K562 (cell line): ENCODE measurements around the gene KCNT1. TPM values are rescaled to one million over a fixed set of nuclear protein-coding genes. Genes with fewer than 3 reads are reported as not detected.

Source experiments
- ATAC-seq: fragments of 200-7000 bp; cut with Tn5 transposase; 3 replicates; pipeline ENCODE4 v1.9.1; 2020; ENCODE audit warnings: moderate library complexity
- BruUV-seq: library from RNA; stranded (reverse); fragments of 400-500 nt; replicated peaks from 2 replicates; lab custom pipeline; 2021; lab: Mats Ljungman, UMichigan
- CTCF ChIA-PET: fragments of 300-600 bp; formaldehyde crosslinking; extraction: SDS; loops from one replicate; lab custom pipeline; 2021; ENCODE audit warnings: low intra/inter-chr PET ratio; lab: Yijun Ruan, JAX
- POLR2A ChIA-PET: fragments of 300-600, 350-650 bp; sonication (Branson Sonifier 250); formaldehyde crosslinking; extraction: SDS; loops from one replicate; lab custom pipeline; 2021; ENCODE audit warnings: antibody characterized with exemption, inconsistent platforms; lab: Yijun Ruan, JAX
- DNase-seq, 4 experiments: peaks; one replicate each; pipeline versions ENCODE4 v3.0.0 to v3.0.0-alpha.2; 2011 to 2018; ENCODE audit warnings: low spot score in 3 of 4, mixed read lengths in 3 of 4; ENCODE audit errors: extremely low read depth in 1 of 4
- FAIRE-seq: peaks from 2 replicates; lab custom pipeline; 2011; peaks lifted over from hg19 to GRCh38; lab: Jason Lieb, UNC
- H2AFZ ChIP-seq: 2 replicates; pipeline ENCODE4 v1.6.0; 2011; ENCODE audit warnings: low read depth, low read length, control low read depth, inconsistent platforms
- H3K27ac ChIP-seq: fragments of 200-600 bp; 3 replicates; pipeline ENCODE4 v1.8.0; 2011; ENCODE audit warnings: low read depth, mild to moderate bottlenecking, control low read depth, inconsistent platforms, low read length, moderate library complexity, mixed read lengths; ENCODE audit errors: extremely low read depth
- H3K27me3 ChIP-seq, 2 experiments: fragments of 300-600 bp in 1 of 2; 2 replicates in 1 of 2; 3 replicates in 1 of 2; pipeline versions ENCODE4 v1.6.0 to v1.8.0; 2011; ENCODE audit warnings: inconsistent platforms in 2 of 2, low read length in 2 of 2, mild to moderate bottlenecking in 1 of 2, mixed read lengths in 1 of 2, moderate library complexity in 1 of 2; ENCODE audit not compliant: control insufficient read depth in 2 of 2, insufficient read depth in 2 of 2
- H3K36me3 ChIP-seq: fragments of 300-600 bp; 3 replicates; pipeline ENCODE4 v1.8.0; 2011; ENCODE audit warnings: mild to moderate bottlenecking, low read length, inconsistent platforms; ENCODE audit not compliant: control insufficient read depth, insufficient read depth
- H3K4me1 ChIP-seq, 2 experiments: fragments of 200-600 bp in 1 of 2; replicated peaks in 1 of 2; 2 replicates in 1 of 2; 3 replicates in 1 of 2; pipeline versions ENCODE4 v1.5.1 to v1.8.0; 2011; ENCODE audit warnings: inconsistent platforms in 2 of 2, low read length in 2 of 2, mild to moderate bottlenecking in 1 of 2, mixed read lengths in 1 of 2, moderate library complexity in 1 of 2; ENCODE audit not compliant: control insufficient read depth in 2 of 2, insufficient read depth in 2 of 2
- H3K4me2 ChIP-seq: 2 replicates; pipeline ENCODE4 v1.6.1; 2011; ENCODE audit warnings: low read length, control low read depth, inconsistent platforms, mixed read lengths; ENCODE audit not compliant: insufficient read depth
- H3K4me3 ChIP-seq: fragments of 200-600 bp; sonication (generic), shearing (Covaris generic); 2 replicates; pipeline ENCODE4 v1.5.1; 2016; ENCODE audit warnings: control low read depth, inconsistent platforms
- H3K79me2 ChIP-seq: fragments of 200-600 bp; 3 replicates; pipeline ENCODE4 v1.8.0; 2011; ENCODE audit warnings: low read length, inconsistent platforms; ENCODE audit not compliant: control insufficient read depth, insufficient read depth
- H3K9ac ChIP-seq, 2 experiments: 2 replicates each; pipeline versions ENCODE4 v1.6.0 to v1.6.1; 2011; ENCODE audit warnings: low read depth in 2 of 2, low read length in 2 of 2, control low read depth in 1 of 2, inconsistent platforms in 1 of 2, mild to moderate bottlenecking in 1 of 2, mixed read lengths in 1 of 2; ENCODE audit not compliant: insufficient read depth in 1 of 2
- H3K9me1 ChIP-seq: one replicate; pipeline ENCODE4 v1.6.0; 2011; ENCODE audit warnings: inconsistent platforms, mild to moderate bottlenecking, low read length, moderate library complexity; ENCODE audit not compliant: control insufficient read depth, insufficient read depth
- H3K9me3 ChIP-seq: replicated peaks from 2 replicates; pipeline ENCODE4 v1.5.1; 2011; ENCODE audit warnings: low read depth, low read length, inconsistent platforms; ENCODE audit not compliant: control insufficient read depth, insufficient read depth
- H4K20me1 ChIP-seq: replicated peaks from 2 replicates; pipeline ENCODE4 v1.6.1; 2011; ENCODE audit warnings: low read length, inconsistent platforms, mixed read lengths; ENCODE audit not compliant: control insufficient read depth, insufficient read depth
- BHLHE40 ChIP-seq: IDR thresholded peaks from 2 replicates; pipeline ENCODE4 v1.6.1; 2011; ENCODE audit warnings: low read length, improper control_type of control experiment
- CTCFL ChIP-seq: IDR thresholded peaks from 2 replicates; pipeline ENCODE4 v1.6.1; 2011; ENCODE audit warnings: borderline replicate concordance, low read depth, mild to moderate bottlenecking, moderate library complexity, low read length; ENCODE audit not compliant: insufficient read depth, poor library complexity, severe bottlenecking
- HNRNPUL1 ChIP-seq: fragments of 200-400 bp; formaldehyde crosslinking; IDR thresholded peaks from 2 replicates; pipeline ENCODE4 v1.6.1; 2017; ENCODE audit warnings: low read length
- IFI16 ChIP-seq: fragments of 250-450 bp; sonication (Bioruptor Pico); IDR thresholded peaks from 2 replicates; pipeline ENCODE4 v2.1.2; 2022; ENCODE audit warnings: mild to moderate bottlenecking, inconsistent platforms
- NCOA2 ChIP-seq, 2 experiments: fragments of 450-650 bp; IDR thresholded peaks; 2 replicates each; pipeline ENCODE4 v1.6.1; 2018; ENCODE audit warnings: mild to moderate bottlenecking in 2 of 2, moderate library complexity in 1 of 2; ENCODE audit not compliant: partially characterized antibody in 2 of 2
- NEUROD1 ChIP-seq: fragments of 150-350 bp; IDR thresholded peaks from 2 replicates; pipeline ENCODE4 v1.6.1; 2014; ENCODE audit warnings: borderline replicate concordance, low read length, low read depth; ENCODE audit not compliant: partially characterized antibody
- RFX1 ChIP-seq: fragments of 450-650 bp; IDR thresholded peaks from 2 replicates; pipeline ENCODE4 v1.6.1; 2016; ENCODE audit warnings: mild to moderate bottlenecking, moderate library complexity
- SPI1 ChIP-seq: IDR thresholded peaks from 2 replicates; pipeline ENCODE4 v1.6.1; 2011; ENCODE audit warnings: low read depth, low read length, control low read depth, borderline replicate concordance
- ZFP1 ChIP-seq: fragments of 450-650 bp; formaldehyde crosslinking; IDR thresholded peaks from 2 replicates; pipeline ENCODE4 v1.4.0; 2020; ENCODE audit warnings: mild to moderate bottlenecking, mixed read lengths
- ZNF311 ChIP-seq: fragments of 250-450 bp; sonication (Bioruptor Pico); IDR thresholded peaks from 2 replicates; pipeline ENCODE4 v1.4.0; 2020; ENCODE audit warnings: mild to moderate bottlenecking, moderate library complexity
- WGBS: fragments of 100-300 bp; shearing (Covaris generic); methylation state at CpG from one replicate; pipeline ENCODE4 v1.1.6; 2016; ENCODE audit warnings: low coverage, mixed read lengths; ENCODE audit not compliant: insufficient coverage; ENCODE audit errors: missing lambda C conversion rate; 5-methylcytosine and 5-hydroxymethylcytosine counted together
- in situ Hi-C: fragments of 300-500 bp; cut with MboI; formaldehyde crosslinking; loops from 4 replicates; pipeline ENCODE4 v1.15.0; 2018; ENCODE audit warnings: inconsistent platforms, mixed read lengths
- intact Hi-C: fragments of 100-400 bp; cut with micrococcal nuclease; formaldehyde crosslinking; loops from 2 replicates; pipeline ENCODE4 v1.14.2; 2022
- polyA plus RNA-seq, 8 experiments: library from polyadenylated mRNA; depleted of rRNA in 4 of 8; stranded (reverse) in 5 of 8; unstranded in 3 of 8; fragments of >200 nt; fragmentation: Nextera tagmentation in 2 of 8; fragmentation: Illumina TruSeq in 1 of 8; extraction: Ambion mirVana in 2 of 8; extraction: Trizol in 1 of 8; gene quantifications; 2 replicates each; pipeline versions ENCODE4 v1.2.1 to v1.2.3, GENCODE V29; 2011 to 2014; ENCODE audit warnings: inconsistent platforms in 1 of 8, missing spikeins in 1 of 8
- total RNA-seq, 7 experiments: library from RNA; depleted of rRNA in 6 of 7; stranded (reverse); fragments of >200 nt in 6 of 7; fragmentation: Illumina TruSeq in 2 of 7; extraction: Trizol in 2 of 7; gene quantifications; 2 replicates each; pipeline versions ENCODE4 v1.2.1 to v1.2.3, GENCODE V29; 2011 to 2021; ENCODE audit warnings: low replicate concordance in 1 of 7
- TF ChIP-seq, protein P1 (sequence below): fragments of 200-800 bp; sonication (Bioruptor generic); IDR thresholded peaks from 2 replicates; pipeline ENCODE4 v1.6.1; 2017; ENCODE audit warnings: missing genetic modification characterization, missing compliant biosample characterization
- TF ChIP-seq, protein P2 (sequence below): IDR thresholded peaks from 2 replicates; pipeline ENCODE4 v1.6.1; 2016; ENCODE audit warnings: missing genetic modification characterization, missing compliant biosample characterization
- TF ChIP-seq, protein P3 (sequence below): sonication (generic); formaldehyde crosslinking; IDR thresholded peaks from 2 replicates; pipeline ENCODE4 v1.8.0; 2022; ENCODE audit warnings: missing genetic modification reagents, mild to moderate bottlenecking, borderline replicate concordance
- TF ChIP-seq, protein P4 (sequence below), 2 experiments: fragments of 450-650 bp in 1 of 2; sonication (generic) in 1 of 2; formaldehyde crosslinking; conservative IDR thresholded peaks; 2 replicates each; pipeline versions ENCODE4 v1.4.0 to v1.8.1; 2020 to 2022; ENCODE audit warnings: mild to moderate bottlenecking in 1 of 2, missing genetic modification reagents in 1 of 2

KCNT1 gene
- total and polyA plus RNA-seq, 9 of the 15 experiments (the other 6 are each of a cell fraction or from before 2014, with no cell fraction given) = 0.05 TPM; not detected in 8

GRCh38 chr9:135657416-135657815 lies 44.6 kb upstream of the KCNT1 start:
- no TSS peak for BruUV-seq
- Histone ChIP-seq H4K20me1 (no peaks in the 10 kb centered on the region; the same call in none of the 2 replicates), H3K4me1 (no peaks in the 10 kb centered on the region), H3K27ac (no peak overlapping the region), H3K9ac (no peak overlapping the region), H3K4me2 (no peak overlapping the region), H2AFZ (no peak overlapping the region), H3K9me3 (no peaks in the 10 kb centered on the region), H3K4me3 (no peak overlapping the region), H3K9me1 (no peaks in the 10 kb centered on the region), H3K79me2 (no peaks in the 10 kb centered on the region), H3K27me3 (peaks cover 41 to 71% of the 10 kb centered on the region in 2 experiments), H3K36me3 (no peaks in the 10 kb centered on the region)
- POLR2A ChIA-PET = interaction anchor here (0.7 to 1.3 kb wide), 4 partner anchors 13 to 481 kb away, joined by 3 to 5 read pairs (median 3); no protein-coding TSS in a partner anchor
- intact Hi-C loops (no loop called here), in situ Hi-C loops (no loop called here)
- WGBS = under 1% methylated on average over 15 of the region's 15 CpGs
- no peak for ATAC-seq
- DNase-seq = no peak
- CTCF ChIA-PET = no interaction called here
- no peak for FAIRE-seq
- TF ChIP-seq SPI1 (no peak), ZNF311 (no peak), IFI16 (CRISPR knock-in tag) (no peak), NCOA2 (IDR thresholded peaks at IDR 0.05; ENCODE audit: partially characterized antibody in 2 of 2) (no peak), HNRNPUL1 (no peak), NEUROD1 (no peak), CTCFL (no peak), RFX1 (no peak), BHLHE40 (no peak), ZFP1 (CRISPR knock-in tag) (no peak)
- TF ChIP-seq, protein P1, sequence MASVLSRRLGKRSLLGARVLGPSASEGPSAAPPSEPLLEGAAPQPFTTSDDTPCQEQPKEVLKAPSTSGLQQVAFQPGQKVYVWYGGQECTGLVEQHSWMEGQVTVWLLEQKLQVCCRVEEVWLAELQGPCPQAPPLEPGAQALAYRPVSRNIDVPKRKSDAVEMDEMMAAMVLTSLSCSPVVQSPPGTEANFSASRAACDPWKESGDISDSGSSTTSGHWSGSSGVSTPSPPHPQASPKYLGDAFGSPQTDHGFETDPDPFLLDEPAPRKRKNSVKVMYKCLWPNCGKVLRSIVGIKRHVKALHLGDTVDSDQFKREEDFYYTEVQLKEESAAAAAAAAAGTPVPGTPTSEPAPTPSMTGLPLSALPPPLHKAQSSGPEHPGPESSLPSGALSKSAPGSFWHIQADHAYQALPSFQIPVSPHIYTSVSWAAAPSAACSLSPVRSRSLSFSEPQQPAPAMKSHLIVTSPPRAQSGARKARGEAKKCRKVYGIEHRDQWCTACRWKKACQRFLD = no peak
- TF ChIP-seq, protein P2, sequence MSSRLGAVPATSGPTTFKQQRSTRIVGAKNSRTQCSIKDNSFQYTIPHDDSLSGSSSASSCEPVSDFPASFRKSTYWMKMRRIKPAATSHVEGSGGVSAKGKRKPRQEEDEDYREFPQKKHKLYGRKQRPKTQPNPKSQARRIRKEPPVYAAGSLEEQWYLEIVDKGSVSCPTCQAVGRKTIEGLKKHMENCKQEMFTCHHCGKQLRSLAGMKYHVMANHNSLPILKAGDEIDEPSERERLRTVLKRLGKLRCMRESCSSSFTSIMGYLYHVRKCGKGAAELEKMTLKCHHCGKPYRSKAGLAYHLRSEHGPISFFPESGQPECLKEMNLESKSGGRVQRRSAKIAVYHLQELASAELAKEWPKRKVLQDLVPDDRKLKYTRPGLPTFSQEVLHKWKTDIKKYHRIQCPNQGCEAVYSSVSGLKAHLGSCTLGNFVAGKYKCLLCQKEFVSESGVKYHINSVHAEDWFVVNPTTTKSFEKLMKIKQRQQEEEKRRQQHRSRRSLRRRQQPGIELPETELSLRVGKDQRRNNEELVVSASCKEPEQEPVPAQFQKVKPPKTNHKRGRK (tag) = no peak
- TF ChIP-seq, protein P3, sequence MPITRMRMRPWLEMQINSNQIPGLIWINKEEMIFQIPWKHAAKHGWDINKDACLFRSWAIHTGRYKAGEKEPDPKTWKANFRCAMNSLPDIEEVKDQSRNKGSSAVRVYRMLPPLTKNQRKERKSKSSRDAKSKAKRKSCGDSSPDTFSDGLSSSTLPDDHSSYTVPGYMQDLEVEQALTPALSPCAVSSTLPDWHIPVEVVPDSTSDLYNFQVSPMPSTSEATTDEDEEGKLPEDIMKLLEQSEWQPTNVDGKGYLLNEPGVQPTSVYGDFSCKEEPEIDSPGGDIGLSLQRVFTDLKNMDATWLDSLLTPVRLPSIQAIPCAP (CRISPR knock-in tag) = no peak
- TF ChIP-seq, protein P4, sequence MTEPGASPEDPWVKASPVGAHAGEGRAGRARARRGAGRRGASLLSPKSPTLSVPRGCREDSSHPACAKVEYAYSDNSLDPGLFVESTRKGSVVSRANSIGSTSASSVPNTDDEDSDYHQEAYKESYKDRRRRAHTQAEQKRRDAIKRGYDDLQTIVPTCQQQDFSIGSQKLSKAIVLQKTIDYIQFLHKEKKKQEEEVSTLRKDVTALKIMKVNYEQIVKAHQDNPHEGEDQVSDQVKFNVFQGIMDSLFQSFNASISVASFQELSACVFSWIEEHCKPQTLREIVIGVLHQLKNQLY (CRISPR knock-in tag; conservative IDR thresholded peaks at IDR 0.05) = no peak
